Loucy (cell line): Measurements from ENCODE around the gene GPR55.

Source experiments
- H2AFZ ChIP-seq: fragments of 200-600 bp; sonication (generic); 2 replicates; pipeline ENCODE4 v1.6.0; 2016; ENCODE audit warnings: antibody characterized with exemption, mild to moderate bottlenecking, low read length, moderate library complexity
- H3F3A ChIP-seq: fragments of 200-600 bp; 2 replicates; pipeline ENCODE4 v1.6.0; 2016; ENCODE audit warnings: antibody characterized with exemption, low read depth, mild to moderate bottlenecking
- H3K27me3 ChIP-seq: fragments of 200-600 bp; sonication (generic); 2 replicates; pipeline ENCODE4 v1.6.1; 2014; ENCODE audit warnings: low read length, mild to moderate bottlenecking; ENCODE audit not compliant: insufficient read depth, poor library complexity, severe bottlenecking
- H3K36me3 ChIP-seq: fragments of 200-600 bp; sonication (generic); 2 replicates; pipeline ENCODE4 v1.6.1; 2016; ENCODE audit warnings: low read length; ENCODE audit not compliant: insufficient read depth
- H3K4me1 ChIP-seq: fragments of 200-600 bp; sonication (generic); 2 replicates; pipeline ENCODE4 v1.5.1; 2014; ENCODE audit warnings: low read length, mild to moderate bottlenecking; ENCODE audit not compliant: insufficient read depth, poor library complexity, severe bottlenecking
- H3K4me2 ChIP-seq: fragments of 200-600 bp; sonication (generic); 2 replicates; pipeline ENCODE4 v1.6.0; 2014; ENCODE audit warnings: antibody characterized with exemption, low read length, low read depth, mild to moderate bottlenecking; ENCODE audit not compliant: poor library complexity, severe bottlenecking
- H3K4me3 ChIP-seq: fragments of 200-600 bp; sonication (generic); 2 replicates; pipeline ENCODE4 v1.5.1; 2014; ENCODE audit warnings: low read length, mild to moderate bottlenecking, mixed read lengths; ENCODE audit not compliant: poor library complexity, severe bottlenecking
- H3K79me2 ChIP-seq: fragments of 200-600 bp; sonication (generic); 2 replicates; pipeline ENCODE4 v1.6.1; 2014; ENCODE audit warnings: low read length; ENCODE audit not compliant: insufficient read depth
- H3K9ac ChIP-seq: fragments of 200-600 bp; sonication (generic); 2 replicates; pipeline ENCODE4 v1.6.0; 2014; ENCODE audit warnings: mild to moderate bottlenecking, low read depth, low read length, moderate library complexity; ENCODE audit not compliant: poor library complexity, severe bottlenecking
- H3K9me2 ChIP-seq: fragments of 200-600 bp; sonication (generic); replicated peaks from 2 replicates; pipeline ENCODE4 v1.6.1; 2016; ENCODE audit warnings: low read depth, low read length, mixed read lengths
- H3K9me3 ChIP-seq: fragments of 200-600 bp; sonication (generic); 2 replicates; pipeline ENCODE4 v1.6.1; 2014; ENCODE audit warnings: mild to moderate bottlenecking, antibody characterized with exemption, low read length, low read depth; ENCODE audit not compliant: insufficient read depth
- H4K20me1 ChIP-seq: fragments of 200-600 bp; sonication (generic); 2 replicates; pipeline ENCODE4 v1.6.0; 2014; ENCODE audit warnings: antibody characterized with exemption, low read length, mild to moderate bottlenecking; ENCODE audit not compliant: insufficient read depth, poor library complexity, severe bottlenecking
- CTCF ChIP-seq: fragments of 200-600 bp; sonication (generic); conservative IDR thresholded peaks from 2 replicates; pipeline ENCODE4 v1.5.1; 2014; ENCODE audit warnings: mild to moderate bottlenecking, antibody characterized with exemption, low read length
- EZH2phosphoT487 ChIP-seq: fragments of 200-600 bp; IDR thresholded peaks from 2 replicates; pipeline ENCODE4 v1.6.1; 2018; ENCODE audit warnings: antibody characterized with exemption, mild to moderate bottlenecking, moderate library complexity, borderline replicate concordance

Gene GPR55

GRCh38 chr2:230940471-230940815 is 15.4 kb upstream of the GPR55 start:
- H3K9me2 ChIP-seq, result no peaks in the 10 kb centered on the region
- no peaks in the 10 kb centered on the region for H4K20me1 ChIP-seq
- H3K27me3 ChIP-seq, result no peaks in the 10 kb centered on the region
- H3K4me3 ChIP-seq, result no peak overlapping the region
- H3K4me1 ChIP-seq, result no peaks in the 10 kb centered on the region
- no peak overlapping the region for H3K9ac ChIP-seq
- H3K4me2 ChIP-seq, result no peak overlapping the region
- peaks cover 3% of the 10 kb centered on the region; the same call in 1 of the 2 replicates for H3K9me3 ChIP-seq
- no peak overlapping the region for H2AFZ ChIP-seq
- H3K79me2 ChIP-seq, result no peaks in the 10 kb centered on the region
- no peaks in the 10 kb centered on the region for H3K36me3 ChIP-seq
- no peaks in the 10 kb centered on the region for H3F3A ChIP-seq
- TF ChIP-seq CTCF, result no peak
- TF ChIP-seq EZH2phosphoT487, result no peak

GRCh38 chr2:230939691-230940470 is 14.8 kb upstream of the GPR55 start:
- H3K4me3 ChIP-seq, result no peak overlapping the region
- H4K20me1 ChIP-seq, result no peaks in the 10 kb centered on the region
- H3K4me2 ChIP-seq, result no peak overlapping the region
- H3K4me1 ChIP-seq, result no peaks in the 10 kb centered on the region
- H3K9ac ChIP-seq, result no peak overlapping the region
- TF ChIP-seq CTCF (no peak), EZH2phosphoT487 (no peak)
- H3K9me2 ChIP-seq, result no peaks in the 10 kb centered on the region
- peaks cover 3% of the 10 kb centered on the region; the same call in 1 of the 2 replicates for H3K9me3 ChIP-seq
- H3K27me3 ChIP-seq, result no peaks in the 10 kb centered on the region
- no peak overlapping the region for H2AFZ ChIP-seq
- no peaks in the 10 kb centered on the region for H3K36me3 ChIP-seq
- no peaks in the 10 kb centered on the region for H3F3A ChIP-seq
- no peaks in the 10 kb centered on the region for H3K79me2 ChIP-seq

- H3K9ac ChIP-seq, result no peak overlapping the region
- H3K79me2 ChIP-seq, result no peaks in the 10 kb centered on the region
- H3K27me3 ChIP-seq, result no peaks in the 10 kb centered on the region
- no peaks in the 10 kb centered on the region for H3F3A ChIP-seq
- H3K9me3 ChIP-seq, result peaks cover 3% of the 10 kb centered on the region; the same call in 1 of the 2 replicates
- H3K36me3 ChIP-seq, result no peaks in the 10 kb centered on the region
- H3K9me2 ChIP-seq, result no peaks in the 10 kb centered on the region
- H3K4me3 ChIP-seq, result no peak overlapping the region
- TF ChIP-seq EZH2phosphoT487 (no peak), CTCF (no peak)
- H3K4me2 ChIP-seq, result no peak overlapping the region
- H2AFZ ChIP-seq, result no peak overlapping the region
- H3K4me1 ChIP-seq, result no peaks in the 10 kb centered on the region
- no peaks in the 10 kb centered on the region for H4K20me1 ChIP-seq
These were observed 14.1 kb upstream of the GPR55 start for GRCh38 chr2:230939066-230939591.
